GM15510 (cell line): ENCODE data around the gene LRRC56.
A peak's percentile ranks its signal among the peaks of the same experiment; 100 is the strongest.

ENCODE experiments used
- POLR2A ChIP-seq: IDR thresholded peaks from 3 replicates; pipeline ENCODE4 v1.6.1; 2011; ENCODE audit warnings: borderline replicate concordance; ENCODE audit not compliant: insufficient read length; ENCODE audit errors: extremely low read depth

Gene LRRC56, protein sequence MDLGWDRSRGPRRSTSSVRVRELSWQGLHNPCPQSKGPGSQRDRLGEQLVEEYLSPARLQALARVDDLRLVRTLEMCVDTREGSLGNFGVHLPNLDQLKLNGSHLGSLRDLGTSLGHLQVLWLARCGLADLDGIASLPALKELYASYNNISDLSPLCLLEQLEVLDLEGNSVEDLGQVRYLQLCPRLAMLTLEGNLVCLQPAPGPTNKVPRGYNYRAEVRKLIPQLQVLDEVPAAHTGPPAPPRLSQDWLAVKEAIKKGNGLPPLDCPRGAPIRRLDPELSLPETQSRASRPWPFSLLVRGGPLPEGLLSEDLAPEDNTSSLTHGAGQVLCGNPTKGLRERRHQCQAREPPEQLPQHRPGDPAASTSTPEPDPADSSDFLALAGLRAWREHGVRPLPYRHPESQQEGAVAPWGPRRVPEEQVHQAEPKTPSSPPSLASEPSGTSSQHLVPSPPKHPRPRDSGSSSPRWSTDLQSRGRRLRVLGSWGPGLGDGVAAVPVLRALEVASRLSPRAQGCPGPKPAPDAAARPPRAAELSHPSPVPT

DNA sequence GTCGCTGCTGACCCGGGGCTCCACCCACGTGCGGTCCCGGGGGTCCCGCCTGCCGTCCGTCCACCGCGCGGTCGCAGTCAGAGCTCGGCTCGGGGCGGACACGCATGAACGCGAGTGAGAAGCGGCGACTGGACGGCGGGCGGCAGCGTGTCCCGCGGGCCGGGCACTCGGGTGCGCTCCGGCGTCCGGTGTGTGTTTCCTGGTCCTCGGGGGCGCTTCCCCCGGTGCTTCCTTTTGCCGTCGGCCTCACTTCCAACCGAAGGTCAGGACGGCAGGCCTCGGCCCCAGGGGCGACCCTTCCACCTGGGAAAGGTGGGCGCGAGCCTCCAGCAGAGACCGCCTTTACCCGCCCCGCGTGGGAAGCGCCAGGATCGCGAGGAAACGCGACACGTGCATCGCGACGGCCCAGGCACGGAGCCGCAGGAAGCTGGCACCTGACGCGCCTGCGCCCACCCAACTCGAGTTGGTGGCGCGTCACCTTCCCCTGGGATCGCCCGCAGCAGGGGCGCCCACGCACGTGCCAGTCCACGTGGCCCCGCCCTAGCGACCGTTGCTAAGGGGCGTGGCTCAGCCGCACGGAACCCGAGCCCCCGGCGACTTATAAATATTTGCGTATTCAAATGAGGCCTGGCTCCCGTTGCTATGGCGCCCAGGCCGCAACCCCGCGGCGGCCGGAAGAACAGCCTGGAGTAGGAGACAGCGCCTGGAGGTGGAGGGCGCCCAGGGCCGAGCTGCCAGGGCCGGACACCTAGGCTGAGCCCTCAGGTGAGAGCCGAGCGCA lies at the start of gene LRRC56:
Gene LRRC56 (plus strand): TSS at position 687 of the 781 bp plus-strand sequence. CDS start 3,158 bp downstream, outside the sequence.
- TF ChIP-seq POLR2A: peak; percentile 51

DNA sequence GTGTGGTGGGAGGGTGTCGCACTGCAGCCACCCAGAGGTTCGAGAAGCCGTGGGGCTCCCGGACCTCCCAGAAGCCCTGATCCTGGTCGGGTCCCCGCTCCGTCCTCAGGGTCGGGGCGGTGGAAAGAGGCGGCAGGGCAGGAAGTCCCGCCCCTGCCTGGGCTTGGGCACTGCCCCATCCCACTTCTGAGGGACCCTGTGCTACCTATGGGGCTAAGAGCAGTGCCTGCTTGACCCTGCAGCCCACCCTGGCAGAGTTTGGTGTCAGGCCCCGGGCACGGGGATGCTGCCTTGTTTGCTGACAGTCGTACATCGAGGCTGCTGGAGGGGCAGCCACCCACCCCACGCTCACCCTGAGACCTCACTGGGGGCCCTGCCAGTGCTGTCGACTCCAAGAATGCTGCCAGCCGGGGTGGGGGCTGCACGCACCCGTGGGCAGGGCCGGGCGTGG lies 49.7 kb upstream of the LRRC56 start:
- no peak for TF ChIP-seq POLR2A

DNA sequence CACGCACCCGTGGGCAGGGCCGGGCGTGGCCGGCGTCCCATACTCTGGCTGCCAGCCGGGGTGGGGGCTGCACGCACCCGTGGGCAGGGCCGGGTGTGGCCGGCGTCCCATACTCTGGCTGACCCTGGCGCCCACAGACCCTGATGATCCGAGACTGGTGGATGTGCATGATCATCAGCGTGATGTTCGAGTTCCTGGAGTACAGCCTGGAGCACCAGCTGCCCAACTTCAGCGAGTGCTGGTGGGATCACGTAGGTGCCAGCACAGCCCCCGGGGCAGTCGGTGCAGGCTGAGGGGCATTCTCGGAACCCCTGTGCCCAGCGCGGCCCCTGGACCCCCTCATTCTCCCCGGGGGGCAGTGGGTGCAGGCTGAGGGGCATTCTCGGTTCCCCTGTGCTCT lies 49.3 kb upstream of the LRRC56 start:
- TF ChIP-seq POLR2A: no peak

DNA sequence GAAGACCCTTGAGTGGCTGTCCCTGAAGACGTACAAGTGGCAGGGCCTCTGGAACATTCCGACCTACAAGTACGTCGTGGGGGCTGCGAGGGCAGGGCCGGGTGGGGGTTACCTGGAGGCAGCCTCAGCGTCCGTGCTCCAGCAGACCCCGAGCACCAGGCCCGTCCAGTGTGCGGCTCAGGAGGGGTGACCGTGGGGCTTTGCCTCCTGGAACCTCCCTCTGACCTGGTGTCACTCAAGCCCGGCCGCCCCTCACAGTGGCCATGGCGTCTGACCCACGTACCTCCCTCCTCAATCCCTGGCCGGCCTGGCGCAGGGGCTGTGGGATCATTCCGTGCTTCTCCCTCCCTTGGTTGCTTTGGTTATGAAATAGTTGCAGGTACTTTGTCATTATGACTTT lies 48.7 kb upstream of the LRRC56 start:
- no peak for TF ChIP-seq POLR2A

DNA sequence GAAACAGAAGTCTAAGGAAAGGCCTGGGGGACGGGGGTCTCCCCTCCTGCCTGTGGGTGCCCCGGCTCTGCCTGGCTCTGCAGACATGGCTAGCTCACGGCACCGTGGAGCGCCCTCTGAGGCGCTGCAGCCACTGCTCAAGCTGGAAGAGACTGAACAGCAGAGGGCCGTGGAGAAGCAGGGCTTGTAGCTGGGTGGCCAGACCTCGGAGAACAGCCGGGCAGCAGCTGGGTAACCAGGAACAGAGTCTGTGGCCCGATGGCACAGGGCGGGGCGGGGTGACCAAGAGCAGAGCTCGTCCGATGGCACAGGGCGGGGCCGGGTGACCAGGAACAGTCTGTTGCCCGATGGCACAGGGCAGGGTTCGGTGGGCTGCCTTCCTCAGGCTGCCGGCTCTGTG lies 48.3 kb upstream of the LRRC56 start:
- TF ChIP-seq POLR2A: no peak

DNA sequence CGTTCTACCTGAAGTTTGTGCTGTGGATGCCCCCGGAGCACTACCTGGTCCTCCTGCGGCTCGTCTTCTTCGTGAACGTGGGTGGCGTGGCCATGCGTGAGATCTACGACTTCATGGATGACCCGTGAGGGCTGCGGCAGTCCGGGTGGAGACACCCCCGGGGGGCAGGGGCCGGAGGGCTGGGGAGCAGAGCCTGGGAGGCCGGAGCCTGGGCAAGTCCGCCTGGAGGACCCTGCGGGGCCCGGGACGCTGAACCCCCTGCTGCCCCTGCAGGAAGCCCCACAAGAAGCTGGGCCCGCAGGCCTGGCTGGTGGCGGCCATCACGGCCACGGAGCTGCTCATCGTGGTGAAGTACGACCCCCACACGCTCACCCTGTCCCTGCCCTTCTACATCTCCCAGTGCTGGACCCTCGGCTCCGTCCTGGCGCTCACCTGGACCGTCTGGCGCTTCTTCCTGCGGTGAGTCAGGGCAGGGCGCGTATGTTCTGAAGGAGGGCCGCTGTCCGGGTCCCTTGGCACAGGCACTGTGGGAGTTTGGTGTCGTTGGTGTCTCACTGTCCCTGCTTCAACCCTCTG lies 47.6 kb upstream of the LRRC56 start:
- no peak for TF ChIP-seq POLR2A

DNA sequence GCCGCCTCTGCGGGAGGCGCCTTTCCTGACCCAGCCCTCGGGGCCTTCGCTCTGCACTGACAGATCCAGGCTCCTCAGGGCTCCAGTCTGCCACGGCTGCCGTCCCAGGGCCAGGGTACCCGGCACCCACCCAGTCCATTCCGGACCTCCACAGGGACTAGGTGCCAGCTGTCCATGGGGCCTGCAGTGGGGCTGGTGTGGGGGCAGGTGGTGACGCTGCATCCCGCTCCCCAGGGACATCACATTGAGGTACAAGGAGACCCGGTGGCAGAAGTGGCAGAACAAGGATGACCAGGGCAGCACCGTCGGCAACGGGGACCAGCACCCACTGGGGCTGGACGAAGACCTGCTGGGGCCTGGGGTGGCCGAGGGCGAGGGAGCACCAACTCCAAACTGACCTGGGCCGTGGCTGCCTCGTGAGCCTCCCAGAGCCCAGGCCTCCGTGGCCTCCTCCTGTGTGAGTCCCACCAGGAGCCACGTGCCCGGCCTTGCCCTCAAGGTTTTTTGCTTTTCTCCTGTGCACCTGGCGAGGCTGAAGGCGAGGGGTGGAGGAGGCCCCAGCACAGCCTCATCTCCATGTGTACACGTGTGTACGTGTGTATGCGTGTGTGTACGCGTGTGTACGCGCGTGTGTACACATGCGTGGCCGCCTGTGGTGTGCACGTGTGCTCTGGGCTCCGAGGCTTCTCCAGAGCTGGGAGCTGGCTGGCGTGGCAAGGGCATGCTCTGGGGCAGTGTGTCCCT lies 47.0 kb upstream of the LRRC56 start:
- no peak for TF ChIP-seq POLR2A

DNA sequence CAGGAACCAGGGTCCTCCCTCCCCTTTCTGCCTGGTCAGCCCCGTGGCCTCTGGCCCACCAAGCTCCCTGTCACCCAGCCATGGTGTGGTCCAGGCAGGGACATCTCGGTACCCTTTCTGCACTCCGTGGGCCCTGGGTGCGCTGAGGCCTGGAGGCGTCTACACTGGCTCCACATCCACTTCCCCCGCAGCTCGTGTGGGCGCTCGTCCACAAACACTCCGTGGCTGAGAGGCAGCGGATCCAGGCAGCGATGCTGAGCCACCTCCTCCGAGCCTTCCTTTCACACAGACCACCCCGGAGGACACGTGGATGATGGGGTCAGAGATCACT lies 46.4 kb upstream of the LRRC56 start:
- TF ChIP-seq POLR2A: no peak

DNA sequence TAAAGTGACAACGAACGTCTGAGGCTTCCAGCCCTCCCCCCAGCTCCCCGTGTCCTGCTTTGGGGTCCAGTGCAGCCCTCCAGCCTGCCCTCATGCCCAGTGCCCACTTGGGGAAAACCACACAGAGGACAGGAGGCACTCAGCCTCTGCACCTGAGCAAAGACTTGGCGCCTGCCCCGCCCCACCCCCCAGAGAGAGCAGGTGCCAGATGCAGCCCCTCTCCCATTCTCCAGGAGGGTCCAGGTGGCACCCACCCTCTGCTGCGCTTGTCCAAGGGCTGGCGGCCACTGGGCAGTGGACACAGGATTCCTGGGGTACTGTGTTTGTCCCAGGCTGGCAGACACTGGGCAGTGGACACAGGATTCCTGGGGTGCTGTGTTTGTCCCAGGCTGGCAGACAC lies 46.0 kb upstream of the LRRC56 start:
- no peak for TF ChIP-seq POLR2A

DNA sequence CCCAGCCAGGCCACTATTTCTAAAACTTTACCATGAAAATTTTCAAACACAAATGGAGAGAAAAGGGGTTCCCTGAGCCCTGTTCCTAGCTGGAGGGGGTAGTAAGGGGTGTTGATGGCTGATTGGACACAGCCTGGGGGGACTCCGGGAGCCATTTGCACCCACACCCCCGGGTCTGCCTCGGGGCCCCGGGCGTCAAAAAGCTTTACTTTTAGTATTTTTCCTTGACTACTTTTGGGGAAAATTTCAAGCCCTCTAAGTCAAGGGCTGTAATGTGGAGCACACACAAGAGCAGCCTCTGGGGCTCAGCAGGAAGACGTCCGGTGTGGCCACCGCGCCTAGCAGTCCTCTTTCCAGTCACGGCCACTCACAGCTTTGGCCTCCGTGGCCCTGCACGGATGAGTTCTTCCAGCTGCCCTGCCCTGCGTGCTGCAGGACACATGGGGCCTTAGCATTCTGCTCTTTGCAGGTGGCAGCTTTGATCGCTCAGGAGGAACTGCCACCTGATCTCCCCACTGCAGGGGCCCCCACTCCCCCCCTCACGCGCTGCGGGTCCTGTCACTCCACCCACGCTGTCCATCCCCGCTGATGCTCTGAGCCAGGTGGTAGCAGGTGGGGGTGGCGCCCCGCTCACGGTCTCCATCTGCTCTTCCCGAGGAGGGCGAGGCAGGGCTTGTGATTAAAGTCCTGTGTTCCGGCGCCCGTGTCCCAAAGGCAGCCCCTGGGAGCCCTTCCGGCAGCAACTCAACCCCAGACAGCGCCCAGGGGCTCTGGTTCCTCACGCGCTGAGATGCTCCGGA lies 44.7 kb upstream of the LRRC56 start:
- no peak for TF ChIP-seq POLR2A

DNA sequence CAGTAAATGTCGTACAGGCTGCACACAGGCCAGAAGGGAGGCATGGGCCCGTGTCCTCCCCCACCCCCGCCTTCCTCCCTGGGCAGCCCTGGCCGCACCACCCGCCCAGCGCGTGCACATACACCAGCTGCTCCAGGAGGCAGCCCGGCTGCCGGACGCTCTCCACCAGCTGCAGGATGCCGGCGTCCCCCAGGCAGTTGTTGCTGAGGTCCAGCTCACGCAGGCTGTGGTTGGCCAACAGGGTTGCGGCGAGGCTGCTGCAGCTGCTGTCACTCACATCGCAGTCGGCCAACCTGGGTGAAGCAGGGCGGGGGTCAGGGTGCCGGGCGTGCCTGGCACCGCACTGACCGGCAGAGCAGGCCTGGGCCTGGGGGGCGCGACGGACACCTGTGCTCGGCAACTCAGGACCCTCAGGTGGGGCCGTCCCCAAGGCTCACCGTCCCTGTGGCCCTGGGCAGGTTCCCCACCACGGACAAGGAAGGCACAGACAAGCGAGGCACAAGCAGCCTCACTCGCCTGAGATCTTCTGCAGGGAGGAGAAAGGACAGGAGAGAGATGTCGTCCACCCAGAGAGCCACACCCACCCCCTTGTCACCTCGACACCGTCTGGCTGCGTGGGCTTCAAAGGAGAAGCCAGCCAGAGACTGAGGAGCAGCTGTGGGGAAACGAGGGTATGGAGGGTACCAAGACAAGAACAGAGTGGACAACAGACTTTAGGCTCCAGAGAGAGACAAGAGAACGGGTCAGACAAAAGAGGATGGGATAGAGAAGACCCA lies 42.4 kb upstream of the LRRC56 start:
- no peak for TF ChIP-seq POLR2A

DNA sequence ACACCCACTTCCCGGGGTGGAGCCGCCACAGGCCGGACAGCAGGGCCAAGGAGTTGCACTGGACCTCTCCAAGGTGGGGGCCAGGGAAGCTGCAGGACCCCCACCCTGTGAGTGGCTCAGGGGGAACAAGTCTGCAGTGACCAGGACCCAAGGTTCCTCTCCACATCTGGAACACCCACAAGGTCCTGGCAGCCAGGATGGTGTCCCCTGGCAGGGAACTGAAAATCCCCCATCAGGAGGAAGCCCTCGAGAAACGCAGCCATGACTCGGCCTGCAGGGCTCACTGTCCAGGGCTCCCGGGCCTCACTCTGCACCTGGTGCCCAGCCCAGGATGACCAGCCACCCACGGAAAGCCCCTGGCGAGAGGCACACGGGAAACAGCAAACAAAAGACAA lies 41.8 kb upstream of the LRRC56 start:
- TF ChIP-seq POLR2A: no peak
